Stimulated activated CD8-positive, alpha-beta memory T cell treated with anti-CD3 and anti-CD28 coated beads, Interleukin-15, amount 100 ng/mL, for 1 hour (primary cell): ENCODE results near the gene CCDC167.

Source experiments
- DNase-seq: peaks from one replicate; pipeline ENCODE4 v3.0.0-alpha.2; 2020; ENCODE audit warnings: low read depth

Gene CCDC167

GRCh38 chr6:37489697-37490336 lies 9.9 kb downstream of the CCDC167 start:
- no peak for DNase-seq

- no peak for DNase-seq
Observed at GRCh38 chr6:37488476-37488875, 11.2 kb downstream of the CCDC167 start.

GRCh38 chr6:37487591-37488380 lies 11.9 kb downstream of the CCDC167 start:
- no peak for DNase-seq

GRCh38 chr6:37486121-37486839 lies 13.4 kb downstream of the CCDC167 start:
- no peak for DNase-seq

GRCh38 chr6:37485291-37485702 lies 14.4 kb downstream of the CCDC167 start:
- no peak for DNase-seq

GRCh38 chr6:37484786-37485170 lies 14.9 kb downstream of the CCDC167 start:
- no peak for DNase-seq

GRCh38 chr6:37483917-37484785 lies 15.5 kb downstream of the CCDC167 start:
- peak; percentile 55 for DNase-seq

DNA sequence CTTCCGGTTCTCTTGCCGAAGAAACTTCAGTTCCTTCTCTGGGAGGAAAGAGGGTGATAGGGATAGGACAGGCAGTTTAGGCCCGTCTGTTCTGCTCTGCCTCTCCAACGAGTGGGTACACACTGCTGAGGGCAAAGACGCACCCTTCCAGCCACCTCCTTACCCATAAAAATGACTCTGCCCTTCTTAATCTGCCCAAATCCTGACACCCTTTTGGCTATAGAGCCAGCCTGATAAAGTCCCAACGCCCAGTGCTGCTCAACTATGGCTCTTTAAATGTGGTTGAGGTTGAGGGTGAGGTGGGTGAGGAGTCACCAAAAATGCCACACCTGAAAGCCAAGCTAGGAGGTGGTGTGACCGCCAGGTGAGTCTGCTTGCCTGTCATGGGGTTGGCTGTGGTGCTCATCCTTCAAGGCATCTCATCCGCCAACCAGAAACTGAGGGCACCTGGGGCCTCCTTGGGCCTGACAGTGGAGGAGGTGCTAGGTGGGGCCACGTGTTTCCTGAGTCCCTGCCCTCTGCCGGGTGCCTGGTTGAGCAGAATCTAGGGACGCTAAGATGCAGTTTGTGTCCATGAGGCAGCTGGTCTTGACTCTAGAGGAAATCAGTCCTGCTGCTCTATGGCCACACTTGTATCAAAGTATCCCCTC lies 16.3 kb downstream of the CCDC167 start:
- no peak for DNase-seq

DNA sequence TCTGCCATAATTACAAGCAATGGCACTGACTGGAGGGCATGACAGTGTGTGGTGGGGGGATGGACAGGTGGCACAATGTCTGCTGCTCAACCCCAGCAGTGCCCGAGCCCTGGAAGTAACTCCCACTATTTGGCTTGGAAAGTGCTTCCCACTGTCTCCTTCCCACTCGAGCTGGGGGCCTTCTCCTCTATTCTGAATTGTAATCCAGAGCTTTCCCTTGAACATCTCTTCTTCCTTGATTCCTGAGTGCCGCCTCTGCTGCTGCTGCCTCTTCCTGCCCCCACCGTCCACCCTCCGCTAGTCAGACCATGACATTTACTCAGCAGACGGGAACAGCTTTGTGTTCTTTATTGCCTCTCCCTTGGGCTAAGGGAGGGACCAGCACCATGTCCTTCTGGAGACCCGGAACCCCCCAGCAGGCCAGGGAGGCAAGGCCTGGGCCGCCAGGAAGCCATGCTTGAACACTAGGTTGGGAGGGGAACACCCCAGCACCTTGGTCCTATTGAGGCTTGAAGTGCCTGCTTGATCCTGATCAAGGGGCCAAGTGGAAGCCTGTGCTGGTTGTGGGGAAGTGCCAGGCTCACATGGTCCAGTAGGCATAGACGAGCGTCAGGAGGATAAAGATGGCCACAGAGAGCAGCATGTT lies 17.0 kb downstream of the CCDC167 start:
- DNase-seq: no peak

DNA sequence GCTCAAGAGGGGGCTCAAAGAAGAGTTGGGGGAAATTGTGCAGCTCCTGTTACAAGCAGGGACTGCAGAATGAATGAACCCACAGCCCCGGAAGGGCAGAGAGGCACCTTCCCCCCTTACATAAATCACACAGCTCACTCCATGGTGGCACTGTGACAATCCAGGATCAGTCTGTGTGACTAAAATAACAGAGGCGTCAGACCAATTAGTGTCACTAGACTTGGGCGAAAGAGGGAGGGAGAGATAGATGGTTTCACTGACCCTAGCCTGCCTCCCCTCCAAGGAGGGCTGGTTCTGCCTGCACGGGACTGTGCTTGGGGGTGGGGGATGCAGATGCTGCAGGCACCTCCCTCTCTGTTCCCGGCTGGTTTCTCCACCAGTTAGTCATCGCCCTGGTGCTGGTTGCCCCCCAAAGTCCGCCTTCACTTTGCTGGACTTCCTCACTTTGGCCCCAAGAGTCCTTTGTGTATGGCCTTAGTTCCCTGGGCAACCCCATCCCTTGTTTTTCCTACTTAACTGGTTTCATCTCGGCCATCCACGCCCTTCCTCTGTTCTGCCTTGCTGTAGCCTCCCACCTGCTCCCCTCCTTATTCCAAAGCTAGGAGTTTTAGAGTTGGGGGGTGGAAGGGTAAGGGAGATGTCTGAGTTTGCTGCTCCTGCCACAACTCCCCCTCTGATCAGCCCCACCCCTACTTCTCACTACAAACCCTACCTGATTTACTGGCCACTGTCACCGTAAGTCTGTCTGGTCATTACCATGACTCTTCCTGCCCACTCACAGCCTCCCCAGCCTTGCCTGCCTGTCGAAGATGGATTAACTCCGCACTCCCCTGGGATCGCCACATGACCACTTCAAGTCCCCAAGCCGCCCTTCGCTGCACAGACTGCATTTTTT lies 17.7 kb downstream of the CCDC167 start:
- no peak for DNase-seq

DNA sequence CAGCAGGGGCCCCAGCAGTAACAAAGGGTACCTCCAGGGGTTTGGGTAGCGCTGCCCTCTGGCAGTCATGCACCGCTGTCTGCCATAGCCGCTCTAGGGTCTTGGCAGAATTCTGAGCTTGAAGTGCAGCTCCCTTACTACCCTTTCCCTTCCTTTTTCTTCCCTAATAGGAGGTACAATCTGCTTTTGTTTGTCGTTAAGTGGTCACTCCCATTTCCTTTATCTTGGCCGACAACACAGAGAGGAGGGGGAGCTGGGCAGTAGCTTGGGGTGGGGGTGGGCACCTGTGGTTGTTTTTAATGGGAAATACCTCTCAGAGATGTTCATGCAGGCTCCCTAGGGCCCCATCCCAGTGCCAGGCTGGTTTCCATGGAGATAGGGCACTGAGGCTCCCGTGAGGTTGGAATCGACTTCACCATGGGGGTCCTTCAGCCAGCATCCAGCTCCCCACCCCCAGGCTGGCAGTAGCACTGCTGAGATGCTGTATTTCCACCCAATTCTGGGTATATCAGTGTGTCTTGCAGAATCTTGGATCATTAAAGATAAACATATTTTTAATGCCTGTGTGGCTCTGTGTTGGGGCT lies 18.6 kb downstream of the CCDC167 start:
- no peak for DNase-seq

GRCh38 chr6:37480118-37480736 lies 19.5 kb downstream of the CCDC167 start:
- no peak for DNase-seq

DNA sequence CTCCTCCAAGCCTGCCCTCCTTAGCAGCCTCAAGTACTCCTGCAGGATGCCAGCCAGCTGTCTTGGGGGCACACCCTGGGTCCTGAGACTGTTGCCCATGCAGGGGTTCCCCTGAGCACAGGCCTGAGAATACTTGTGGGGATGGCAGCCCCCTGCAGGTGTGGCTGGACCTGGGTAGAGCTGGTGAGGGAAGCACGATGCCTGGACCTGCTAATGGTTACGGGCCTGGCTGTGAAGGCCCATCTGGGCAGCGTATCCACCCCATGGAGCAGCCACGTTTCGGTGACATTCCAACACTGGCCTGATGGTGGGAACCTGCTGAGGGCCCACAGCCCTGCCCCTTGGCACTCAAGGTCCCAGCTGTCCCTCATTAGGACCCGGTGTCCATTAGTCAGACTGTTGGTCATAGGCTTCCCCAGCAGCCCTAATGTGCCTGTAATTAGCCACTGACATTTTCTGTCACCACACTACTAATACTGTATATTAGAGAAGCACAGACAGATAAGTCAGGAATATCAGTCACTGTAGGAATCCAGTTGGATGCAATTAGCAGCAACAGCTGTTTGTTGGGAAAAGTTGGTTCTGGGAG lies 20.3 kb downstream of the CCDC167 start:
- DNase-seq: no peak

- no peak for DNase-seq
Observed at GRCh38 chr6:37478827-37479226, 20.9 kb downstream of the CCDC167 start.

DNA sequence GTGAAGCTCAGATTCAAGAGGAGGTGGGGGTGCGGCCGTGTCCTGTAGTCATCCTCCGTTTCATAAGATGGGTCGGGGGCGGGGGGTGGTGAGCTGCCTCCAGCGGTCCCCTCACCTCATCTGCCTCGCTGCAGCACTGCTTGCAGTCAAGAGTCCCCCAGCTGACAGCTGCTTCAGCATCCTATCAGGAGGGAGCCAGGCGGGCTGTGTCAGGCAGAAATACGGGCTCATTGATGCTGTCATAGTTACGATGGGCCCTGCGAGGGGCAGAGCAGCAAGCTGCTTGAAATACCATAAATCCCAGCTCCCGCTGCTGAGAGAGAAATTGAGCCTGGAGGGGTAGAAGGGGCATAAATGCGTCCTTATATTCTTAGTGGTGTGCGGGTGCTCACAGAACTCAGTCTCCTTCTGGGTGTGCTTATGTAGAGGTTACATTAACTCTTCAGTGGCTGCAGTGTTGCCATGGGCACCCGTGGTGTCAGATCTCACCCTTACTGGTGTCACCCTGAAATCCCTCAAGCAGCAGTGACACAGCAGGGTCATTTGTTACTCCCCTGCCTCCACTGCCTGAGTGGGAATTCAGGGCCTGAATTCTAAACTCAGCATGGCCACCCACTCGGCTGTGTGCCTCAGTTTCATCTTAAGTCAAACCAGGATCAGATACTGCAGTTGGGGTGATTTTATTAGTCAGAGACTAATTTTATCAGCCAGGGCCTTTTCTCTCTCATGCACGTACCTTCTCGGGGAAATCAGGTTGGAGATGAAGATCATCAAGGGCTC lies 21.8 kb downstream of the CCDC167 start:
- DNase-seq: no peak

GRCh38 chr6:37477191-37477590 lies 22.5 kb downstream of the CCDC167 start:
- DNase-seq: no peak

- no peak for DNase-seq
Observed at GRCh38 chr6:37474316-37474715, 25.4 kb downstream of the CCDC167 start.
